Measurements from ENCODE around the gene MUL1.
A peak's percentile ranks its signal among the peaks of the same experiment; 100 is the strongest.

Gene MUL1

GRCh38 chr1:20480243-20480944 is 27.6 kb downstream of the MUL1 start:
- Histone ChIP-seq H3K36me3 (ENCODE audit: control insufficient read depth in 1 of 2, insufficient read depth in 2 of 2, low read depth in 1 of 2, low read length in 2 of 2) (peaks cover 0 to 3% of the 10 kb centered on the region in 2 experiments), H2BK12ac (ENCODE audit: low read length in 2 of 2) (peak overlapping the region in 1 of 2 experiments; percentile 38), H2BK120ac (ENCODE audit: low read depth, low read length) (no peak overlapping the region), H4K91ac (ENCODE audit: low read length) (no peak overlapping the region), H2AK5ac (ENCODE audit: low read length, severe bottlenecking) (peak overlapping the region; percentile 50), H3K27me3 (ENCODE audit: control insufficient read depth in 1 of 2, insufficient read depth in 1 of 2, low read length in 2 of 2) (no peaks in the 10 kb centered on the region), H3K23ac (ENCODE audit: low read length in 2 of 2) (peak overlapping the region in 1 of 2 experiments; percentile 54), H3K4me2 (ENCODE audit: low read length, poor library complexity, severe bottlenecking) (peak overlapping the region; percentile 23), H3K4ac (ENCODE audit: low read depth in 1 of 2, low read length in 2 of 2) (no peak overlapping the region), H3K79me1 (replicated peaks; ENCODE audit: low read length, poor library complexity, severe bottlenecking) (peaks cover 15% of the 10 kb centered on the region), H4K8ac (ENCODE audit: low read length) (no peak overlapping the region), H3K14ac (ENCODE audit: low read length in 2 of 2) (no peak overlapping the region), H2BK15ac (ENCODE audit: low read depth, poor library complexity, severe bottlenecking) (no peak overlapping the region), H2BK5ac (ENCODE audit: low read depth, low read length, poor library complexity, severe bottlenecking) (no peak overlapping the region), H3K27ac (ENCODE audit: low read length, poor library complexity, severe bottlenecking) (peak overlapping the region; percentile 95), H3K9ac (ENCODE audit: low read length) (peak overlapping the region; percentile 1), H2AFZ (ENCODE audit: low read depth, low read length) (no peak overlapping the region), H3K18ac (ENCODE audit: low read depth in 1 of 2, low read length in 2 of 2) (no peak overlapping the region), H3K9me3 (ENCODE audit: control insufficient read depth, low read length) (no peaks in the 10 kb centered on the region), H3K4me1 (ENCODE audit: control insufficient read depth, insufficient read depth, low read depth, low read length) (peaks cover 54% of the 10 kb centered on the region), H3K4me3 (ENCODE audit: insufficient read depth in 1 of 2, low read depth in 1 of 2, low read length in 2 of 2) (no peak overlapping the region)
- 85% methylated on average over 9 of the region's 10 CpGs for WGBS
- no peak for DNase-seq

DNA sequence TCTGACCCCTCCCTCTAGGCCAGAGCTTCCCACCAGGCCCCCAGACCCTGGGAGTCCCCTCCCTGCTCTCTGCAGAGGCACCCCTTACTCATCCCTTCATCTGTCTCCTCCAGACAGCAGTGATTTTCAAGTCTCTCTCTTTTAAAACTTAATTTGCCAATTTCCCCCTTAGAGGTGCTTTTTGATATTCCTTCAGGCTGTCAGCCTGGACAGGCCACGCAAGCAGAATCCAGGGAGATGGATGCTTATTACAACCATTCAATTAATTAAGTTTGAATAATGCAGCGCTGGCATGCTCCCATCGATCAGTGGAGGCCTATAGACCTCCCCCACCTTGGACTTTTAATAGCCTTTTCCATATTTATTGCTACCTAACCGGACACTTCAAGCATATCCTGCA is 28.1 kb downstream of the MUL1 start:
- Histone ChIP-seq H3K9me3 (ENCODE audit: control insufficient read depth, low read length) (no peaks in the 10 kb centered on the region), H4K91ac (ENCODE audit: low read length) (no peak overlapping the region)
- 92% methylated on average over 3 of the region's 4 CpGs for WGBS

DNA sequence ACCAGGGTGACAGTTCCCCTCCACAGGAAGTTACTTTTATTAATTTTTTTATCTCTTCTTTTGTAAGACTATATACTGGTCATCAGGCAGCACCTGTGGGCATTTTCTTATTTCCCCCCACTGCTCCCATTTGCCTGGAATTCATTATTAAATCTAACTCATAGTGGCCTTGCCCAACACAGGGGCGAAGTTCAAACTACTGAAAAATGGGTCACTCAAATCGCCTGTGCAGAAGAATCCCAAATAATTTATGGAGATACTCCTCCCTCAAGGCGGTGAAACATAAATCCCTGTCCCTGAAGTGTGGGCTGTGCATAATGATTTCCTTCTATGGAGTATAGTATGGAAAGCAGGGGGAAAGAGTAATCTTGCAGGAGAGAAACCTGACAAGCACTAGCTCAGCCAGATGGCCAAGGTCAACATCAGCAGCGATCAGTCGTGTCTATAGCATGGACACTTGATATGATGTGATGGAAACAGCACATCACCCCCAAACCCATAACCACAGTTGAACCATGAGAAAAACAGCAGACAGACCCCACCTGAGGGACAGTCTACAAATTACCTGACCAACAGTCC is 29.8 kb downstream of the MUL1 start:
- 87% methylated on average over 5 of the region's 5 CpGs for WGBS
- Histone ChIP-seq H3K27ac (ENCODE audit: low read length, poor library complexity, severe bottlenecking) (no peak overlapping the region), H3K9ac (ENCODE audit: low read length) (no peak overlapping the region), H2BK15ac (ENCODE audit: low read depth, poor library complexity, severe bottlenecking) (no peak overlapping the region), H4K91ac (ENCODE audit: low read length) (no peak overlapping the region), H3K4me1 (ENCODE audit: control insufficient read depth, insufficient read depth, low read depth, low read length) (peaks cover 51% of the 10 kb centered on the region), H3K4me3 (ENCODE audit: insufficient read depth in 1 of 2, low read depth in 1 of 2, low read length in 2 of 2) (no peak overlapping the region), H3K14ac (ENCODE audit: low read length in 2 of 2) (no peak overlapping the region), H3K9me3 (ENCODE audit: control insufficient read depth, low read length) (no peaks in the 10 kb centered on the region), H2BK120ac (ENCODE audit: low read depth, low read length) (no peak overlapping the region), H4K8ac (ENCODE audit: low read length) (peak overlapping the region; percentile 51), H2BK5ac (ENCODE audit: low read depth, low read length, poor library complexity, severe bottlenecking) (no peak overlapping the region), H3K18ac (ENCODE audit: low read depth in 1 of 2, low read length in 2 of 2) (peak overlapping the region in 1 of 2 experiments; percentile 4), H3K4me2 (ENCODE audit: low read length, poor library complexity, severe bottlenecking) (no peak overlapping the region), H3K79me1 (replicated peaks; ENCODE audit: low read length, poor library complexity, severe bottlenecking) (peaks cover 6% of the 10 kb centered on the region), H3K4ac (ENCODE audit: low read depth in 1 of 2, low read length in 2 of 2) (peak overlapping the region in 1 of 2 experiments; percentile 33), H2AK5ac (ENCODE audit: low read length, severe bottlenecking) (peak overlapping the region; percentile 72), H2BK12ac (ENCODE audit: low read length in 2 of 2) (peak overlapping the region; percentile 53 to 66), H3K36me3 (ENCODE audit: control insufficient read depth in 1 of 2, insufficient read depth in 2 of 2, low read depth in 1 of 2, low read length in 2 of 2) (peaks cover 0 to 3% of the 10 kb centered on the region in 2 experiments), H3K27me3 (ENCODE audit: control insufficient read depth in 1 of 2, insufficient read depth in 1 of 2, low read length in 2 of 2) (no peaks in the 10 kb centered on the region), H2AFZ (ENCODE audit: low read depth, low read length) (no peak overlapping the region), H3K23ac (ENCODE audit: low read length in 2 of 2) (no peak overlapping the region)
- no peak for DNase-seq

More for the DNA sequence above, 28.1 kb downstream of the MUL1 start:
- Histone ChIP-seq H2BK120ac (ENCODE audit: low read depth, low read length) (peak overlapping the region; percentile 66), H3K27me3 (ENCODE audit: control insufficient read depth in 1 of 2, insufficient read depth in 1 of 2, low read length in 2 of 2) (no peaks in the 10 kb centered on the region), H3K36me3 (ENCODE audit: control insufficient read depth in 1 of 2, insufficient read depth in 2 of 2, low read depth in 1 of 2, low read length in 2 of 2) (peaks cover 0 to 3% of the 10 kb centered on the region in 2 experiments), H3K27ac (ENCODE audit: low read length, poor library complexity, severe bottlenecking) (peak overlapping the region; percentile 95), H2BK5ac (ENCODE audit: low read depth, low read length, poor library complexity, severe bottlenecking) (peak overlapping the region; percentile 94), H4K8ac (ENCODE audit: low read length) (no peak overlapping the region), H3K9ac (ENCODE audit: low read length) (no peak overlapping the region), H3K4me3 (ENCODE audit: insufficient read depth in 1 of 2, low read depth in 1 of 2, low read length in 2 of 2) (no peak overlapping the region), H3K18ac (ENCODE audit: low read depth in 1 of 2, low read length in 2 of 2) (no peak overlapping the region), H3K23ac (ENCODE audit: low read length in 2 of 2) (no peak overlapping the region), H3K4me1 (ENCODE audit: control insufficient read depth, insufficient read depth, low read depth, low read length) (peaks cover 55% of the 10 kb centered on the region), H3K4me2 (ENCODE audit: low read length, poor library complexity, severe bottlenecking) (peak overlapping the region; percentile 23), H3K79me1 (replicated peaks; ENCODE audit: low read length, poor library complexity, severe bottlenecking) (peaks cover 12% of the 10 kb centered on the region), H2BK12ac (ENCODE audit: low read length in 2 of 2) (no peak overlapping the region), H2AFZ (ENCODE audit: low read depth, low read length) (no peak overlapping the region), H3K14ac (ENCODE audit: low read length in 2 of 2) (no peak overlapping the region), H2AK5ac (ENCODE audit: low read length, severe bottlenecking) (peak overlapping the region; percentile 71), H3K4ac (ENCODE audit: low read depth in 1 of 2, low read length in 2 of 2) (no peak overlapping the region), H2BK15ac (ENCODE audit: low read depth, poor library complexity, severe bottlenecking) (no peak overlapping the region)
- DNase-seq = no peak

DNA sequence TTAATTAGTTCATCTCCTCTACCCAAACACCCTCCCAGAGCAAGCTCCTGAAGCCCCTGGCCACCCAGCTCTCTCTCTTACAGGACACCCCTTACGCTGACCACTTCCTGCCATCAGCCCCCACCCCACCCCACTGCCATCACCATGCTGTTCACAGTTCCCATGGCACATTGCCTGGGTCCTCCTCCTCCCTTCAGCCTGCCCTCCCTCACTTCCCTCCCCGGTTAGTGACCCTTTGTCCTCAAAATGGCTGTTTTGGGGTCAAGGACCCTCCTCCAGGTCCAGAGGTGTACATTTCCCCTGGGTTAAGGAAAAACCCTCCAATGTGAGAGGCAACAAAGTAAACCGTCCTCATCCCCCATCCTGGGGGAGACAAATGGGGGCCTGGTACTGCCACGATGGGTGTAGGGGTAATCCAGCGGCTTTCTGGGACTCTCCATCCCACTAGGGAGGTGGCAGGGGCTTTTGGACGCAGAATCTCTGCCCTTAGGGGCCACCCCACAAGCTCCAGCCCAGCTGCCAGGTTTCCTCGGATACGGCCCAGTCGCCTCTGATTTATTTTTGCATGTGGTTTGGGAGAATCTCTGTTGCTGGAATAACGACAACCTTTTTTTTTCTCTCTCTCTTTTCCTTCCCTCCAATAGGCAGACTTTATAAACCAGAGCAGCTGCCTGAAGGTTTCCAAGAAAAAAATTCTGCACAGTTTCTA is 30.4 kb downstream of the MUL1 start:
- no peaks in the 10 kb centered on the region for H3K9me3 ChIP-seq (ENCODE audit: control insufficient read depth, low read length)
- no peaks in the 10 kb centered on the region for H3K27me3 ChIP-seq (ENCODE audit: control insufficient read depth in 1 of 2, insufficient read depth in 1 of 2, low read length in 2 of 2)
- peak overlapping the region; percentile 60 for H4K91ac ChIP-seq (ENCODE audit: low read length)
- H3K79me1 ChIP-seq (replicated peaks; ENCODE audit: low read length, poor library complexity, severe bottlenecking) = peaks cover 6% of the 10 kb centered on the region
- H3K23ac ChIP-seq (ENCODE audit: low read length in 2 of 2) = no peak overlapping the region
- H3K4me3 ChIP-seq (ENCODE audit: insufficient read depth in 1 of 2, low read depth in 1 of 2, low read length in 2 of 2) = no peak overlapping the region
- peak overlapping the region; percentile 78 for H2AK5ac ChIP-seq (ENCODE audit: low read length, severe bottlenecking)
- peak overlapping the region; percentile 94 to 96 for H2BK12ac ChIP-seq (ENCODE audit: low read length in 2 of 2)
- H3K4me2 ChIP-seq (ENCODE audit: low read length, poor library complexity, severe bottlenecking) = no peak overlapping the region
- H2BK120ac ChIP-seq (ENCODE audit: low read depth, low read length) = peak overlapping the region; percentile 65
- H3K9ac ChIP-seq (ENCODE audit: low read length) = peak overlapping the region; percentile 30
- H3K18ac ChIP-seq (ENCODE audit: low read depth in 1 of 2, low read length in 2 of 2) = peak overlapping the region; percentile 44 to 87
- H2AFZ ChIP-seq (ENCODE audit: low read depth, low read length) = no peak overlapping the region
- H3K36me3 ChIP-seq (ENCODE audit: control insufficient read depth in 1 of 2, insufficient read depth in 2 of 2, low read depth in 1 of 2, low read length in 2 of 2) = peaks cover 0 to 3% of the 10 kb centered on the region in 2 experiments
- H3K27ac ChIP-seq (ENCODE audit: low read length, poor library complexity, severe bottlenecking) = no peak overlapping the region
- peak overlapping the region; percentile 97 for H2BK15ac ChIP-seq (ENCODE audit: low read depth, poor library complexity, severe bottlenecking)
- peak; percentile 60 for DNase-seq
- H4K8ac ChIP-seq (ENCODE audit: low read length) = no peak overlapping the region
- no peak overlapping the region for H2BK5ac ChIP-seq (ENCODE audit: low read depth, low read length, poor library complexity, severe bottlenecking)
- peak overlapping the region in 1 of 2 experiments; percentile 53 for H3K14ac ChIP-seq (ENCODE audit: low read length in 2 of 2)
- peak overlapping the region; percentile 26 to 59 for H3K4ac ChIP-seq (ENCODE audit: low read depth in 1 of 2, low read length in 2 of 2)
- peaks cover 54% of the 10 kb centered on the region for H3K4me1 ChIP-seq (ENCODE audit: control insufficient read depth, insufficient read depth, low read depth, low read length)
- WGBS = 85% methylated on average over 5 of the region's 10 CpGs

Data from mesenchymal stem cell (in vitro differentiated cells and primary cell).